WERI-Rb-1 (cell line): ENCODE results near the gene SMIM44.
A peak's percentile ranks its signal among the peaks of the same experiment; 100 is the strongest.
"Not testable (repeated sequence)": the region's sequence is repeated elsewhere in the genome, so short reads cannot be mapped to it uniquely, and the experiment has no call there.

ENCODE experiments used
- DNase-seq: peaks from one replicate; pipeline ENCODE4 v3.0.0-alpha.2; 2020
- H3K27ac ChIP-seq: fragments of 250-450 bp; sonication (Bioruptor Pico); 2 replicates; pipeline ENCODE4 v1.5.1; 2020; ENCODE audit warnings: mild to moderate bottlenecking, moderate library complexity
- H3K27me3 ChIP-seq: fragments of 250-450 bp; sonication (Bioruptor Pico); 2 replicates; pipeline ENCODE4 v1.5.1; 2021; ENCODE audit warnings: mild to moderate bottlenecking, low read depth, moderate library complexity; ENCODE audit not compliant: insufficient read depth, severe bottlenecking
- H3K36me3 ChIP-seq: fragments of 250-450 bp; sonication (Bioruptor Pico); 2 replicates; pipeline ENCODE4 v1.5.1; 2020; ENCODE audit warnings: mild to moderate bottlenecking, moderate library complexity
- H3K4me3 ChIP-seq: 2 replicates; pipeline ENCODE4 v1.5.1; 2011; ENCODE audit warnings: low read depth, mild to moderate bottlenecking, control low read depth, low read length
- H3K9me3 ChIP-seq: fragments of 250-450 bp; sonication (Bioruptor Pico); 2 replicates; pipeline ENCODE4 v1.5.1; 2021; ENCODE audit warnings: mild to moderate bottlenecking, moderate library complexity; ENCODE audit not compliant: severe bottlenecking
- TF ChIP-seq, protein P1 (sequence below): IDR thresholded peaks from 2 replicates; pipeline ENCODE4 v1.5.1; 2011; ENCODE audit warnings: low read depth, mild to moderate bottlenecking, control low read depth, inconsistent platforms, low read length

The SMIM44 gene

DNA sequence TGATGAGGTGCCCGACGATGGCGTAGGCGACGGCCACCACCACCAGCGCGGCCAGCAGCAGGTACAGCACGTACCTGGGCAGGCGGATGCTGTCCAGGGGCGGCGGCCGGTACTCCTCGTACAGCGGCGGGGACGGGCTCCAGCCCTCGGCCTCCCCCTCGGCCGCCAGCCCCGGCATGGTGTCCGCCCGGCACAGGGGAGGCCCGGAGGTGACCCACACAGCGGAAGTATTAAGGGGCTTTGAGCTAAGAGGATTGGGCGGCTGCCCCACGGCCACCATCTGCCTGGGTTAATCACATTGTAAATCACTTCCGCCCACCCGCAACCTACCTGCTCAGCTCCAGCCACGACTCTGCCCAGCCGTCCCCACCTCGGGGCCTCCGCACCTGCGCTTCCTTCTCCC, at the start of gene SMIM44:
Gene SMIM44 (minus strand): TSS at position 216 of the 403 bp plus-strand sequence. CDS start 38 bp downstream, at position 178.
- no peak within 1 kb of the TSS; the same call in 1 of the 2 replicates for H3K27ac ChIP-seq
- TF ChIP-seq, protein P1, sequence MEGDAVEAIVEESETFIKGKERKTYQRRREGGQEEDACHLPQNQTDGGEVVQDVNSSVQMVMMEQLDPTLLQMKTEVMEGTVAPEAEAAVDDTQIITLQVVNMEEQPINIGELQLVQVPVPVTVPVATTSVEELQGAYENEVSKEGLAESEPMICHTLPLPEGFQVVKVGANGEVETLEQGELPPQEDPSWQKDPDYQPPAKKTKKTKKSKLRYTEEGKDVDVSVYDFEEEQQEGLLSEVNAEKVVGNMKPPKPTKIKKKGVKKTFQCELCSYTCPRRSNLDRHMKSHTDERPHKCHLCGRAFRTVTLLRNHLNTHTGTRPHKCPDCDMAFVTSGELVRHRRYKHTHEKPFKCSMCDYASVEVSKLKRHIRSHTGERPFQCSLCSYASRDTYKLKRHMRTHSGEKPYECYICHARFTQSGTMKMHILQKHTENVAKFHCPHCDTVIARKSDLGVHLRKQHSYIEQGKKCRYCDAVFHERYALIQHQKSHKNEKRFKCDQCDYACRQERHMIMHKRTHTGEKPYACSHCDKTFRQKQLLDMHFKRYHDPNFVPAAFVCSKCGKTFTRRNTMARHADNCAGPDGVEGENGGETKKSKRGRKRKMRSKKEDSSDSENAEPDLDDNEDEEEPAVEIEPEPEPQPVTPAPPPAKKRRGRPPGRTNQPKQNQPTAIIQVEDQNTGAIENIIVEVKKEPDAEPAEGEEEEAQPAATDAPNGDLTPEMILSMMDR, result no peak
- peak; percentile 95 for DNase-seq
- peak within 1 kb of the TSS; percentile 39 for H3K4me3 ChIP-seq
- H3K27me3 ChIP-seq, result peaks cover 32% of the 10 kb centered on the region
- no peaks in the 10 kb centered on the region for H3K36me3 ChIP-seq
- H3K9me3 ChIP-seq, result no peaks in the 10 kb centered on the region

- Histone ChIP-seq H3K9me3 (no peaks in the 10 kb centered on the region), H3K27ac (no peak overlapping the region), H3K36me3 (peaks cover 72% of the 10 kb centered on the region), H3K4me3 (no peak overlapping the region), H3K27me3 (no peaks in the 10 kb centered on the region)
- DNase-seq, result no peak
- TF ChIP-seq, protein P1, result no peak
Observed at GRCh38 chr19:3533033-3533432, 49.8 kb upstream of the SMIM44 start.

DNA sequence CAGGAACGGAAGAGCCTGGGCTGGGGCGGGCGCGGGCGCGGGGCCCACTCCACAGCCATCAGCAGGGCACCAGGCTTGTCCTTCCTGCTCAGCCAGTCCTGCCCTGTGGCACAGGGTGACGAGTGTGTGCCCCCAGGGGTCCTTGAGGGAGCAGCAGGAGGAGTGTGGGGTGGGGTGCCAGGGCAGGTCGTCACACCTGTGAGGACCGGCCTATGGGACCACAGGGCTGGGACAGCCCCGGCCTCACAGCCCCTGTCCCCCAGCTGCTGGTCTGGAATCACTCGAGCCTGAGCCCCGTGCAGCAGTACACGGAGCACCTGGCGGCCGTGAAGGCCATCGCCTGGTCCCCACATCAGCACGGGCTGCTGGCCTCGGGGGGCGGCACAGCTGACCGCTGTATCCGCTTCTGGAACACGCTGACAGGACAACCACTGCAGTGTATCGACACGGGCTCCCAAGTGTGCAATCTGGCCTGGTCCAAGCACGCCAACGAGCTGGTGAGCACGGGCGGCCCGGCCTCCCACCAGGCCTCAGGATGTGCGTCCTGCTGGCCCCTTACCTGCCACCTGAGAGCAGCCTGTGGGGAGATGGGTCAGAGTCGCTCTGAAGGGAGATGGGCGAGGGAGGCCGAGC, 49.0 kb upstream of the SMIM44 start:
- no peaks in the 10 kb centered on the region for H3K27me3 ChIP-seq
- TF ChIP-seq, protein P1, result no peak
- no peak overlapping the region for H3K4me3 ChIP-seq
- H3K27ac ChIP-seq, result no peak overlapping the region
- peaks cover 74% of the 10 kb centered on the region for H3K36me3 ChIP-seq
- DNase-seq, result no peak
- no peaks in the 10 kb centered on the region for H3K9me3 ChIP-seq

DNA sequence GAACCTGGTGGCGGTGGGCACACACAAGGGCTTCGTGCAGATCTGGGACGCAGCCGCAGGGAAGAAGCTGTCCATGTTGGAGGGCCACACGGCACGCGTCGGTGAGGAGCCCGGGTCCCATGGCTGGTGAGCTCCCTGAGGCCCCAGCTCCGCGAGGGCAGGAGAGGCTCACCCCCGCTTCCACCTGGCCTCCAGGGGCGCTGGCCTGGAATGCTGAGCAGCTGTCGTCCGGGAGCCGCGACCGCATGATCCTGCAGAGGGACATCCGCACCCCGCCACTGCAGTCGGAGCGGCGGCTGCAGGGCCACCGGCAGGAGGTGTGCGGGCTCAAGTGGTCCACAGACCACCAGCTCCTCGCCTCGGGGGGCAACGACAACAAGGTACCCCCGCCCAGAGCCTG, 48.5 kb upstream of the SMIM44 start:
- peaks cover 74% of the 10 kb centered on the region for H3K36me3 ChIP-seq
- no peak overlapping the region for H3K4me3 ChIP-seq
- no peak overlapping the region for H3K27ac ChIP-seq
- H3K27me3 ChIP-seq, result no peaks in the 10 kb centered on the region
- H3K9me3 ChIP-seq, result no peaks in the 10 kb centered on the region
- TF ChIP-seq, protein P1, result no peak
- DNase-seq, result no peak

- H3K27me3 ChIP-seq, result no peaks in the 10 kb centered on the region
- no peak overlapping the region for H3K4me3 ChIP-seq
- DNase-seq, result no peak
- TF ChIP-seq, protein P1, result no peak
- H3K36me3 ChIP-seq, result peaks cover 73% of the 10 kb centered on the region
- no peaks in the 10 kb centered on the region for H3K9me3 ChIP-seq
- no peak overlapping the region for H3K27ac ChIP-seq
Observed at GRCh38 chr19:3530389-3530788, 47.1 kb upstream of the SMIM44 start.

DNA sequence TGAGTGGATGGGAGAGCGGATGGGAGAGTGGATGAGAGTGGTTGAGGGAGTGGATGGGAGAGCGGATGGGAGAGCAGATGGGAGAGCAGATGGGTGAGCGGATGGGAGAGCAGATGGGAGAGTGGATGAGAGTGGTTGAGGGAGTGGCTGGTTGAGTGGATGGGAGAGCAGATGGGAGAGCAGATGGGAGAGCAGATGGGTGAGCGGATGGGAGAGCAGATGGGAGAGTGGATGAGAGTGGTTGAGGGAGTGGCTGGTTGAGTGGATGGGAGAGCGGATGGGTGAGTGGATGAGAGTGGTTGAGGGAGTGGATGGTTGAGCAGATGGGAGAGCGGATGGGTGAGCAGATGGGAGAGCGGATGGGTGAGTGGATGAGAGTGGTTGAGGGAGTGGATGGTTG, 46.1 kb upstream of the SMIM44 start:
- DNase-seq, result peak; percentile 56
- not testable (repeated sequence) for H3K4me3 ChIP-seq, H3K27ac ChIP-seq, H3K27me3 ChIP-seq, H3K9me3 ChIP-seq
- H3K36me3 ChIP-seq, result peaks cover 70% of the 10 kb centered on the region
